DND-41 (cell line): ENCODE data around the gene LGR4.

Experiments
- CTCF ChIP-seq: IDR thresholded peaks from 2 replicates; pipeline ENCODE4 v1.5.1; 2012; ENCODE audit warnings: borderline replicate concordance, low read length, moderate library complexity, mild to moderate bottlenecking; ENCODE audit not compliant: poor library complexity, severe bottlenecking; ENCODE audit errors: extremely low read depth
- EZH2 ChIP-seq: IDR thresholded peaks from 3 replicates; pipeline ENCODE4 v1.6.1; 2012; ENCODE audit warnings: borderline replicate concordance, low read depth, mild to moderate bottlenecking, moderate library complexity, low read length, inconsistent platforms; ENCODE audit not compliant: severe bottlenecking

- TF ChIP-seq CTCF, result no peak
- TF ChIP-seq EZH2, result no peak
Measured at GRCh38 chr11:27470826-27471588, 1.6 kb downstream of the LGR4 start.
